ENCODE data around the gene ZBP1.

DNA sequence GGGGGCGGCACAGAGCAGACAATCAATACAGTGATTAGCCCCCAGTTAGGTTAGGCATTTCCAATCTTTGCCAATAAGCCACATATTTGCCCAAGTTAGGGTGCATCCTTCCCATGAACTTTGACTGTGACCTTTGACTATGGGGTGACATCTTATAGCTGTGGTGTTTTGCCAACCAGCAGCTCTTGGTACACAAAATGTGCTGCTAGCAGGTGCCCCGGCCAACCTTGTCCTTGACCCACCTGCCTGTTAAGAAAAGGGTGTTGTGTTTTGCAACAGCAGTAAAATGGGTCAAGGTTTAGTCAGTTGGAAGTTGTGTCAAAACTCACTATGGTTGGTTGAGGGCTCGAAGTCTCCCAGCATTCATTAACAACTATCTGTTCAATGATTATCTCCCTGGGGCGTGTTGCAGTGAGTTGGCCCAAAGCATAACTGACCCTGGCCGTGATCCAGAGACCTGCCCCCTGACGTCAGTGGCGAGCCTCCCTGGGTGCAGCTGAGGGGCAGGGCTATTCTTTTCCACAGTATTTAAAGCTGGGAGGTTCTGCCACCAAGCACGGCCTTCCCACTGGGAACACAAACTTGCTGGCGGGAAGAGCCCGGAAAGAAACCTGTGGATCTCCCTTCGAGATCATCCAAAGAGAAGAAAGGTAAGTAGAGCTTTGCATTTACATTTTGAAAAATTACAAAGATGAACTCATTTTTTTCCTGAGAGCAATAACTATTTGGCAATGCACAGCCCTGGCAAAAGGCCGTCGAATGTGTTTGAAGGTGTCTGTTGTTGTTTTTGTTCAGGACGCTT is 59.5 kb downstream of the ZBP1 start, which contains the start of gene PCK1:
- TF ChIP-seq CTCF (IDR thresholded peaks at IDR 0.05), result no peak
- no peak for TF ChIP-seq POLR2A (IDR thresholded peaks at IDR 0.05)
- TF ChIP-seq POLR2AphosphoS5 (IDR thresholded peaks at IDR 0.05), result no peak

Measured in upper lobe of left lung (tissue), 4 donors.